Measurements from ENCODE around the gene TMEM154. TPM values are rescaled to one million over a fixed set of nuclear protein-coding genes. Genes with fewer than 3 reads are reported as not detected.

Gene TMEM154
- 10 to 100 TPM; 17.3 to 20.4 TPM for total RNA-seq

- peak within 1 kb of the TSS; percentile 85 for H3K27ac Mint-ChIP-seq
- no peaks in the 10 kb centered on the region for H3K27me3 Mint-ChIP-seq (ENCODE audit: low read depth)
- intact Hi-C loops (cut with micrococcal nuclease) = loop anchor here (1.0 to 10.0 kb wide), 7 partner anchors 37 to 435 kb away; partner anchors contain the start of genes ARFIP1, FBXW7 and TIGD4
- peak within 1 kb of the TSS; percentile 87 for H3K4me3 Mint-ChIP-seq
- CTCF ChIA-PET = interaction anchor here (0.6 to 1.7 kb wide), 9 partner anchors 9 to 178 kb away, joined by 3 to 7 read pairs (median 3); no protein-coding TSS in a partner anchor
- H3K36me3 Mint-ChIP-seq (ENCODE audit: low read depth) = peaks cover under 1% of the 10 kb centered on the region
- peaks cover 59% of the 10 kb centered on the region for H3K4me1 Mint-ChIP-seq (ENCODE audit: low read depth)
- peak; percentile 83 for DNase-seq
- H3K9me3 Mint-ChIP-seq = no peaks in the 10 kb centered on the region
Measured at GRCh38 chr4:152679414-152680281, at the start of gene TMEM154. TSS of gene TMEM154 (minus strand) at chr4:152679997. CDS start at chr4:152679933, 64 bp downstream.

- CTCF ChIA-PET = interaction anchor here (1.0 kb wide), 1 partner anchor 45 kb away, joined by 3 read pairs; no protein-coding TSS in a partner anchor
- intact Hi-C loops (cut with micrococcal nuclease) = no loop called here
- Mint-ChIP-seq H3K4me3 (no peak overlapping the region), H3K27me3 (ENCODE audit: low read depth) (no peaks in the 10 kb centered on the region), H3K9me3 (no peaks in the 10 kb centered on the region), H3K27ac (no peak overlapping the region), H3K4me1 (ENCODE audit: low read depth) (no peaks in the 10 kb centered on the region), H3K36me3 (ENCODE audit: low read depth) (no peaks in the 10 kb centered on the region)
- DNase-seq = peak; percentile 17
Measured at GRCh38 chr4:152729466-152729865, 49.7 kb upstream of the TMEM154 start.

GRCh38 chr4:152728343-152728742 lies 48.5 kb upstream of the TMEM154 start:
- Mint-ChIP-seq H3K27ac (no peak overlapping the region), H3K9me3 (no peaks in the 10 kb centered on the region), H3K36me3 (ENCODE audit: low read depth) (no peaks in the 10 kb centered on the region), H3K4me3 (no peak overlapping the region), H3K27me3 (ENCODE audit: low read depth) (no peaks in the 10 kb centered on the region), H3K4me1 (ENCODE audit: low read depth) (no peaks in the 10 kb centered on the region)
- intact Hi-C loops (cut with micrococcal nuclease) = no loop called here
- DNase-seq = no peak
- CTCF ChIA-PET = no interaction called here

GRCh38 chr4:152727784-152728183 lies 48.0 kb upstream of the TMEM154 start:
- Mint-ChIP-seq H3K9me3 (no peaks in the 10 kb centered on the region), H3K27me3 (ENCODE audit: low read depth) (no peaks in the 10 kb centered on the region), H3K4me1 (ENCODE audit: low read depth) (no peaks in the 10 kb centered on the region), H3K4me3 (no peak overlapping the region), H3K36me3 (ENCODE audit: low read depth) (no peaks in the 10 kb centered on the region), H3K27ac (no peak overlapping the region)
- DNase-seq = no peak
- intact Hi-C loops (cut with micrococcal nuclease) = no loop called here
- CTCF ChIA-PET = interaction anchor here (0.6 kb wide), 1 partner anchor 227 kb away, joined by 4 read pairs; no protein-coding TSS in a partner anchor

- intact Hi-C loops (cut with micrococcal nuclease) = no loop called here
- Mint-ChIP-seq H3K4me3 (no peak overlapping the region), H3K27ac (no peak overlapping the region), H3K36me3 (ENCODE audit: low read depth) (no peaks in the 10 kb centered on the region), H3K9me3 (no peaks in the 10 kb centered on the region), H3K4me1 (ENCODE audit: low read depth) (no peaks in the 10 kb centered on the region), H3K27me3 (ENCODE audit: low read depth) (no peaks in the 10 kb centered on the region)
- no peak for DNase-seq
- CTCF ChIA-PET = no interaction called here
Measured at GRCh38 chr4:152724494-152724893, 44.7 kb upstream of the TMEM154 start.

- Mint-ChIP-seq H3K4me1 (ENCODE audit: low read depth) (no peaks in the 10 kb centered on the region), H3K36me3 (ENCODE audit: low read depth) (no peaks in the 10 kb centered on the region), H3K9me3 (no peaks in the 10 kb centered on the region), H3K27ac (no peak overlapping the region), H3K27me3 (ENCODE audit: low read depth) (no peaks in the 10 kb centered on the region), H3K4me3 (no peak overlapping the region)
- CTCF ChIA-PET = no interaction called here
- intact Hi-C loops (cut with micrococcal nuclease) = no loop called here
- no peak for DNase-seq
Measured at GRCh38 chr4:152723236-152723635, 43.4 kb upstream of the TMEM154 start.

- Mint-ChIP-seq H3K9me3 (peaks cover 5% of the 10 kb centered on the region), H3K27me3 (ENCODE audit: low read depth) (no peaks in the 10 kb centered on the region), H3K27ac (no peak overlapping the region)
Measured at GRCh38 chr4:152719801-152720556, 40.2 kb upstream of the TMEM154 start.

GRCh38 chr4:152719291-152719690 lies 39.5 kb upstream of the TMEM154 start:
- no peaks in the 10 kb centered on the region for H3K27me3 Mint-ChIP-seq (ENCODE audit: low read depth)

More at GRCh38 chr4:152719801-152720556, 40.2 kb upstream of the TMEM154 start:
- Mint-ChIP-seq H3K4me1 (ENCODE audit: low read depth) (no peaks in the 10 kb centered on the region), H3K4me3 (no peak overlapping the region), H3K36me3 (ENCODE audit: low read depth) (peaks cover 2% of the 10 kb centered on the region)
- CTCF ChIA-PET = interaction anchor here (1.2 kb wide), 1 partner anchor 219 kb away, joined by 6 read pairs; no protein-coding TSS in a partner anchor
- no peak for DNase-seq
- intact Hi-C loops (cut with micrococcal nuclease) = no loop called here

GRCh38 chr4:152715076-152715475 lies 35.3 kb upstream of the TMEM154 start:
- Mint-ChIP-seq H3K27ac (no peak overlapping the region), H3K9me3 (peaks cover 9% of the 10 kb centered on the region), H3K4me3 (no peak overlapping the region), H3K27me3 (ENCODE audit: low read depth) (no peaks in the 10 kb centered on the region), H3K4me1 (ENCODE audit: low read depth) (no peaks in the 10 kb centered on the region), H3K36me3 (ENCODE audit: low read depth) (peaks cover 2% of the 10 kb centered on the region)
- intact Hi-C loops (cut with micrococcal nuclease) = no loop called here
- no peak for DNase-seq
- CTCF ChIA-PET = no interaction called here

More at GRCh38 chr4:152719291-152719690, 39.5 kb upstream of the TMEM154 start:
- Mint-ChIP-seq H3K9me3 (peaks cover 9% of the 10 kb centered on the region), H3K4me3 (no peak overlapping the region), H3K4me1 (ENCODE audit: low read depth) (no peaks in the 10 kb centered on the region), H3K27ac (no peak overlapping the region), H3K36me3 (ENCODE audit: low read depth) (peaks cover 2% of the 10 kb centered on the region)
- CTCF ChIA-PET = no interaction called here
- no peak for DNase-seq
- intact Hi-C loops (cut with micrococcal nuclease) = no loop called here

GRCh38 chr4:152713951-152714705 lies 34.3 kb upstream of the TMEM154 start:
- H3K27me3 Mint-ChIP-seq (ENCODE audit: low read depth) = no peaks in the 10 kb centered on the region
- DNase-seq = no peak
- CTCF ChIA-PET = no interaction called here
- H3K4me3 Mint-ChIP-seq = no peak overlapping the region
- H3K36me3 Mint-ChIP-seq (ENCODE audit: low read depth) = peaks cover 2% of the 10 kb centered on the region
- intact Hi-C loops (cut with micrococcal nuclease) = no loop called here
- peaks cover 9% of the 10 kb centered on the region for H3K9me3 Mint-ChIP-seq
- no peaks in the 10 kb centered on the region for H3K4me1 Mint-ChIP-seq (ENCODE audit: low read depth)
- no peak overlapping the region for H3K27ac Mint-ChIP-seq

GRCh38 chr4:152709675-152710438 lies 30.1 kb upstream of the TMEM154 start:
- DNase-seq = peak; percentile 12
- intact Hi-C loops (cut with micrococcal nuclease) = loop anchor here (5.0 kb wide), 1 partner anchor 57 kb away; no protein-coding TSS in a partner anchor
- no peak overlapping the region for H3K27ac Mint-ChIP-seq
- peaks cover 7% of the 10 kb centered on the region for H3K9me3 Mint-ChIP-seq
- CTCF ChIA-PET = interaction anchor here (0.6 to 0.9 kb wide), 2 partner anchors 34 to 526 kb away, joined by 3 to 5 read pairs; no protein-coding TSS in a partner anchor
- no peaks in the 10 kb centered on the region for H3K4me1 Mint-ChIP-seq (ENCODE audit: low read depth)
- no peak overlapping the region for H3K4me3 Mint-ChIP-seq
- no peaks in the 10 kb centered on the region for H3K36me3 Mint-ChIP-seq (ENCODE audit: low read depth)
- no peaks in the 10 kb centered on the region for H3K27me3 Mint-ChIP-seq (ENCODE audit: low read depth)

All from activated naive CD4-positive, alpha-beta T cell treated with anti-CD3 and anti-CD28 coated beads for 36 hours (primary cell).